Right lobe of liver (tissue), 6 donors: ENCODE measurements around the gene LCLAT1. TPM values are rescaled to one million over a fixed set of nuclear protein-coding genes. Genes with fewer than 3 reads are reported as not detected.
A peak's percentile ranks its signal among the peaks of the same experiment; 100 is the strongest.

Experiments used
- ATAC-seq, 4 donors: fragments of 200-7000 bp; cut with Tn5 transposase; one replicate each; pipeline ENCODE4 v1.9.1; 2020; ENCODE audit warnings: mild to moderate bottlenecking in 4 of 4, moderate library complexity in 4 of 4
- DNase-seq, 3 donors: peaks; one replicate each; pipeline ENCODE4 v3.0.0-alpha.2; 2020
- H3K27ac ChIP-seq, 3 donors: fragments of 200-600 bp; one replicate each; pipeline ENCODE4 v1.8.0; 2022
- H3K27me3 ChIP-seq, 2 donors: fragments of 200-600 bp; one replicate each; pipeline ENCODE4 v1.8.0; 2022
- H3K36me3 ChIP-seq, 4 donors: fragments of 200-600 bp; sonication (generic) in 1 of 4; one replicate each; pipeline versions ENCODE4 v1.5.1 to v1.8.0; 2017 to 2022; ENCODE audit warnings: control low read depth in 1 of 4
- H3K4me1 ChIP-seq, 4 donors: fragments of 200-600 bp; sonication (generic) in 1 of 4; one replicate each; pipeline versions ENCODE4 v1.5.1 to v1.8.0; 2017 to 2022; ENCODE audit warnings: control low read depth in 1 of 4
- H3K4me3 ChIP-seq, 3 donors: fragments of 200-600 bp; one replicate each; pipeline ENCODE4 v1.8.0; 2022
- H3K9me3 ChIP-seq, 4 donors: fragments of 200-600 bp; sonication (generic) in 1 of 4; one replicate each; pipeline versions ENCODE4 v1.5.1 to v1.8.0; 2017 to 2022; ENCODE audit warnings: control low read depth in 1 of 4
- CTCF ChIP-seq, 4 donors: fragments of 200-600 bp in 3 of 4; fragments of 450-650 bp in 1 of 4; IDR thresholded peaks; one replicate each; pipeline versions ENCODE4 v1.5.1 to v1.8.0; 2016 to 2022; ENCODE audit warnings: antibody characterized with exemption in 4 of 4, mild to moderate bottlenecking in 2 of 4
- POLR2A ChIP-seq: fragments of 450-650 bp; IDR thresholded peaks from one replicate; pipeline ENCODE4 v1.6.1; 2017; ENCODE audit warnings: antibody characterized with exemption, mild to moderate bottlenecking
- WGBS: methylation state at CpG from one replicate; pipeline ENCODE4 v1.1.6; 2018; ENCODE audit warnings: low coverage, low lambda C conversion rate; ENCODE audit not compliant: insufficient coverage; ENCODE audit errors: missing lambda C conversion rate; 5-methylcytosine and 5-hydroxymethylcytosine counted together
- intact Hi-C, 2 donors: fragments of 100-400 bp; cut with DNase I; formaldehyde crosslinking; loops; one replicate each; pipeline versions ENCODE4 v1.11.2 to v1.14.1; 2022
- total RNA-seq, 6 experiments: library from RNA; depleted of rRNA in 2 of 6; stranded (reverse); fragments of >200 nt in 2 of 6; fragmentation: NEBNext Ultra II Directional in 3 of 6; extraction: Animal tissue kit (Norgen Biotek cat#: 25700) in 3 of 6; gene quantifications; one replicate each; pipeline versions ENCODE4 v1.1.0 to v1.2.4, GENCODE V29; 2016 to 2023
- donor health status: DM: no; HTN: yes; CAD: no.
- donor health status: DM: no; HTN: no; CAD: no.
- donor health status: DM: no; HTN: no; CAD: no.
- donor health status: DM: no; HTN: yes; CAD: no.
- donor health status: DM: no; HTN: yes; CAD: no.

The LCLAT1 gene
- total RNA-seq, 6 experiments from 2014 or later, result 11.1 to 14.0 (median 12.0) TPM

DNA sequence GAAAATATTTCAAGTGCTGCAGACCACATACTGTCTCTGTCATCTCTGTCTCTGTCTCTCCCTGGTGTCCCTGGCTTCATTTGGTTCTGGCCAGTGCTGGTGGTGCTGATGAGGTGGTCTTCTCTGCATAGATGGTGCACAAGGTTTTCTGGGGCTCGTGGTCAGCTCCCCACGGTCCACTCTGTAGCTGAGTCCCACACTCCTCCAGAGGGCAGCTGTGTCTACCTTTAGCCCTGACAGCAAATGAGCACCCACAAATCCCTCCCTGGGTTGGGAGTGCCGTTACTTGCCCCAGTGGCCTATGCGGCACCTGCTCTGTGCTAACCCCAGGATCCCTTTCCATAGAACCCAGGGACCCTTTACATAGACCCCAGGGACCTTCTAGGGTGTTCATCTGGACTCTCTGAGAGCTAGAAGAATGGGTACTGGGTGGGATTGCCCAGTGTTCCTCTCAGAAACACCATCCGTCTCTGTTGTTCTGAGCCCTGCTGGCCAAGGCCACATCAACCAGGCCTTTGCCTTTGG lies 230.9 kb downstream of the LCLAT1 start:
- H3K27ac ChIP-seq, result no peak overlapping the region
- WGBS, result 80% methylated on average over 1 of the region's 5 CpGs
- peak in 1 of 4 donors; percentile 14 for ATAC-seq

DNA sequence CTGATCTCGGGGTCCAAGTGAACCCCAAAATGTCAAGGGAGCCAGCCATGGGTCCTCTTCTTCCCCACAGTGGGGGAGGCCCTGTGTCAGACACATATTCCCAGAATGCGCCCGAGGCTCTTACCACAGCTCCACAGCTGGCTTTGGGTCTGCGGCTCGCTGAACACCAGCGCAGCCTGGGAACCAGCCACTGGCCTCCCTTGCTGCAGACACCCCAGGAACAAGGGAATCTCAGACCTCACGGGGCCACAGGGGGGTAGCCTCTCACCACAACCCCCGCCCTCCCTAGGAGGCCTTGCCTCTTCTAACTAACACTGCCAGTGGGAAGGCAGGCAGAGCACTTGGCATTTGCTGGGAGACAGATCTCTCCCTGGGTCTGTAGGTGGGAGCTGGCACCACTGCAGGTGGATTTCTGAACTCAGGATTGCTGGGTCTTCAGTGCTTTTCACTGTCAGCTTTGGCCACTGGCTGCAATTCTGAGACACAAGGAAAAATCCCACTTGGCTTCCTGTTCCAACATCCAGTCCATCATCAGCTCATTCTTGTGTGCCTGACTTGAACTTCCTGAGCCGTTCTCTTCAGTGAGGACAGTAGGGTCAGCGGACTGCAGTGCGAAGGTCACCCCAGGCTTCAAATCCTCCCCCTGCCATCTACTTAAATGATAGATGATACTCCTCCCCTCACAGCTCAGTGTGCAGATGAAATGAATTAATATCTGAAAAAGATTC lies 231.5 kb downstream of the LCLAT1 start:
- TF ChIP-seq CTCF (IDR thresholded peaks at IDR 0.05) (no peak), POLR2A (no peak)
- Histone ChIP-seq H3K9me3 (no peaks in the 10 kb centered on the region), H3K27me3 (no peaks in the 10 kb centered on the region), H3K4me3 (no peak overlapping the region), H3K27ac (no peak overlapping the region), H3K4me1 (no peaks in the 10 kb centered on the region), H3K36me3 (no peaks in the 10 kb centered on the region)
- intact Hi-C loops, result no loop called here
- DNase-seq, result peak in 1 of 3 donors; percentile 28
- peak in 1 of 4 donors; percentile 19 for ATAC-seq
- WGBS, result 44% methylated on average over 3 of the region's 11 CpGs

More for the DNA sequence above, 230.9 kb downstream of the LCLAT1 start:
- Histone ChIP-seq H3K4me1 (no peaks in the 10 kb centered on the region), H3K9me3 (no peaks in the 10 kb centered on the region), H3K27me3 (no peaks in the 10 kb centered on the region), H3K4me3 (no peak overlapping the region), H3K36me3 (no peaks in the 10 kb centered on the region)
- DNase-seq, result no peak
- TF ChIP-seq CTCF (IDR thresholded peaks at IDR 0.05) (no peak), POLR2A (no peak)
- intact Hi-C loops, result no loop called here

GRCh38 chr2:30679426-30680088 lies 232.5 kb downstream of the LCLAT1 start:
- ATAC-seq (no peak), DNase-seq (peak in 1 of 3 donors; percentile 32)
- Histone ChIP-seq H3K4me3 (no peak overlapping the region), H3K36me3 (no peaks in the 10 kb centered on the region), H3K27ac (no peak overlapping the region), H3K4me1 (no peaks in the 10 kb centered on the region), H3K9me3 (no peaks in the 10 kb centered on the region), H3K27me3 (no peaks in the 10 kb centered on the region)
- intact Hi-C loops, result no loop called here
- TF ChIP-seq CTCF (IDR thresholded peaks at IDR 0.05), result no peak
- TF ChIP-seq POLR2A, result no peak
- 80% methylated on average over 10 of the region's 12 CpGs for WGBS

GRCh38 chr2:30680121-30680520 lies 233.1 kb downstream of the LCLAT1 start:
- intact Hi-C loops, result no loop called here
- no peak overlapping the region for H3K27ac ChIP-seq
- H3K4me3 ChIP-seq, result no peak overlapping the region
- H3K4me1 ChIP-seq, result no peaks in the 10 kb centered on the region
- WGBS, result 77% methylated on average over 2 of the region's 3 CpGs
- TF ChIP-seq CTCF (IDR thresholded peaks at IDR 0.05) (no peak), POLR2A (no peak)
- no peaks in the 10 kb centered on the region for H3K36me3 ChIP-seq
- no peak for ATAC-seq
- no peak for DNase-seq
- H3K9me3 ChIP-seq, result no peaks in the 10 kb centered on the region
- no peaks in the 10 kb centered on the region for H3K27me3 ChIP-seq
